Measurements from ENCODE around the gene CHMP5.

Gene CHMP5

GRCh38 chr9:33329117-33329563, 64.3 kb downstream of the CHMP5 start:
- Histone ChIP-seq H3K9me3 (no peaks in the 10 kb centered on the region), H4K20me1 (no peaks in the 10 kb centered on the region), H3K36me3 (peaks cover 94% of the 10 kb centered on the region), H3K4me1 (no peaks in the 10 kb centered on the region), H3K27me3 (no peaks in the 10 kb centered on the region), H3K4me3 (no peak overlapping the region), H3K4me2 (no peak overlapping the region), H3K9ac (no peak overlapping the region), H3K27ac (no peak overlapping the region)
- peak; percentile 54; the same call in 1 of the 2 replicates for TF ChIP-seq Cebpa-rat (IDR thresholded peaks at IDR 0.05)

- H3K4me3 ChIP-seq: no peak overlapping the region
- H3K27me3 ChIP-seq: no peaks in the 10 kb centered on the region
- peaks cover 94% of the 10 kb centered on the region for H3K36me3 ChIP-seq
- H3K9ac ChIP-seq: no peak overlapping the region
- H3K27ac ChIP-seq: no peak overlapping the region
- no peaks in the 10 kb centered on the region for H3K4me1 ChIP-seq
- H3K4me2 ChIP-seq: no peak overlapping the region
- no peaks in the 10 kb centered on the region for H4K20me1 ChIP-seq
- no peaks in the 10 kb centered on the region; the same call in 1 of the 2 replicates for H3K9me3 ChIP-seq
- no peak for TF ChIP-seq Cebpa-rat (IDR thresholded peaks at IDR 0.05)
Observed at GRCh38 chr9:33329979-33330378, 65.1 kb downstream of the CHMP5 start.

GRCh38 chr9:33331377-33331891, 66.6 kb downstream of the CHMP5 start:
- Histone ChIP-seq H3K27ac (no peak overlapping the region), H3K27me3 (no peaks in the 10 kb centered on the region), H3K36me3 (peaks cover 96% of the 10 kb centered on the region), H3K9ac (no peak overlapping the region), H3K9me3 (peaks cover 10% of the 10 kb centered on the region), H3K4me1 (no peaks in the 10 kb centered on the region), H4K20me1 (no peaks in the 10 kb centered on the region), H3K4me2 (no peak overlapping the region), H3K4me3 (no peak overlapping the region)
- no peak for TF ChIP-seq Cebpa-rat (IDR thresholded peaks at IDR 0.05)
